GM18526 (cell line): ENCODE data around the gene BAIAP3.

ENCODE experiments used
- POLR2A ChIP-seq: IDR thresholded peaks from 3 replicates; pipeline ENCODE4 v1.6.1; 2011; ENCODE audit not compliant: insufficient read length; ENCODE audit errors: extremely low read depth

The BAIAP3 gene

GRCh38 chr16:1347962-1348361 is 14.5 kb downstream of the BAIAP3 start:
- TF ChIP-seq POLR2A: no peak

- no peak for TF ChIP-seq POLR2A
Measured at GRCh38 chr16:1348441-1348840, 15.0 kb downstream of the BAIAP3 start.

- TF ChIP-seq POLR2A: no peak
Measured at GRCh38 chr16:1348926-1349325, 15.5 kb downstream of the BAIAP3 start.

- no peak for TF ChIP-seq POLR2A
Measured at GRCh38 chr16:1349351-1349750, 15.9 kb downstream of the BAIAP3 start.

- TF ChIP-seq POLR2A: no peak
Measured at GRCh38 chr16:1349951-1350350, 16.5 kb downstream of the BAIAP3 start.

- TF ChIP-seq POLR2A: no peak
Measured at GRCh38 chr16:1350691-1351090, 17.2 kb downstream of the BAIAP3 start.

- no peak for TF ChIP-seq POLR2A
Measured at GRCh38 chr16:1351215-1351581, 17.8 kb downstream of the BAIAP3 start.

GRCh38 chr16:1351582-1352362 is 18.3 kb downstream of the BAIAP3 start, which contains the start of the genes GNPTG and TSR3:
Gene GNPTG (plus strand): TSS chr16:1351931. CDS start chr16:1351966, 35 bp downstream.
Gene TSR3 (minus strand): TSS chr16:1351878. CDS start chr16:1351804, 74 bp downstream.
- TF ChIP-seq POLR2A: peak; percentile 83

- no peak for TF ChIP-seq POLR2A
Measured at GRCh38 chr16:1354815-1355540, 21.5 kb downstream of the BAIAP3 start.

- TF ChIP-seq POLR2A: no peak
Measured at GRCh38 chr16:1355591-1355990, 22.1 kb downstream of the BAIAP3 start.

GRCh38 chr16:1356061-1356900 is 22.8 kb downstream of the BAIAP3 start:
- no peak for TF ChIP-seq POLR2A

- TF ChIP-seq POLR2A: no peak
Measured at GRCh38 chr16:1357906-1358566, 24.6 kb downstream of the BAIAP3 start.

- no peak for TF ChIP-seq POLR2A
Measured at GRCh38 chr16:1361685-1362360, 28.4 kb downstream of the BAIAP3 start.

GRCh38 chr16:1362807-1363206 is 29.4 kb downstream of the BAIAP3 start:
- TF ChIP-seq POLR2A: no peak
